HL-60 (cell line): ENCODE data around the gene SLC24A3.
A peak's percentile ranks its signal among the peaks of the same experiment; 100 is the strongest.

Source experiments
- DNase-seq, 2 experiments: peaks; one replicate each; pipeline ENCODE4 v3.0.0-alpha.2; 2010 to 2020; ENCODE audit warnings: low read depth in 1 of 2, low spot score in 1 of 2
- H3K27ac ChIP-seq: fragments of 250-450 bp; sonication (Bioruptor Pico); replicated peaks from 2 replicates; pipeline ENCODE4 v1.5.1; 2020; ENCODE audit warnings: mild to moderate bottlenecking, moderate library complexity
- H3K27me3 ChIP-seq: fragments of 250-450 bp; sonication (Bioruptor Pico); 2 replicates; pipeline ENCODE4 v1.5.1; 2021; ENCODE audit warnings: mild to moderate bottlenecking, moderate library complexity; ENCODE audit not compliant: insufficient read depth, poor library complexity, severe bottlenecking
- H3K4me3 ChIP-seq: replicated peaks from 2 replicates; pipeline ENCODE4 v1.5.1; 2011; ENCODE audit warnings: mild to moderate bottlenecking, control low read depth, low read length; ENCODE audit not compliant: insufficient read depth
- CTCF ChIP-seq: IDR thresholded peaks from one replicate; pipeline ENCODE4 v1.5.1; 2011; ENCODE audit warnings: low read length, control low read depth, inconsistent platforms; ENCODE audit not compliant: insufficient read depth
- GABPA ChIP-seq: IDR thresholded peaks from 2 replicates; pipeline ENCODE4 v1.6.1; 2012; ENCODE audit warnings: low read depth
- POLR2AphosphoS5 ChIP-seq: IDR thresholded peaks from 2 replicates; pipeline ENCODE4 v1.6.1; 2012; ENCODE audit warnings: low read depth
- SPI1 ChIP-seq: IDR thresholded peaks from 2 replicates; pipeline ENCODE4 v1.6.1; 2012; ENCODE audit warnings: low read depth, mild to moderate bottlenecking, borderline replicate concordance
- TF ChIP-seq, protein P1 (sequence below): IDR thresholded peaks from 2 replicates; pipeline ENCODE4 v1.6.1; 2012; ENCODE audit warnings: low read depth; ENCODE audit not compliant: insufficient replicate concordance

SLC24A3 gene

DNA sequence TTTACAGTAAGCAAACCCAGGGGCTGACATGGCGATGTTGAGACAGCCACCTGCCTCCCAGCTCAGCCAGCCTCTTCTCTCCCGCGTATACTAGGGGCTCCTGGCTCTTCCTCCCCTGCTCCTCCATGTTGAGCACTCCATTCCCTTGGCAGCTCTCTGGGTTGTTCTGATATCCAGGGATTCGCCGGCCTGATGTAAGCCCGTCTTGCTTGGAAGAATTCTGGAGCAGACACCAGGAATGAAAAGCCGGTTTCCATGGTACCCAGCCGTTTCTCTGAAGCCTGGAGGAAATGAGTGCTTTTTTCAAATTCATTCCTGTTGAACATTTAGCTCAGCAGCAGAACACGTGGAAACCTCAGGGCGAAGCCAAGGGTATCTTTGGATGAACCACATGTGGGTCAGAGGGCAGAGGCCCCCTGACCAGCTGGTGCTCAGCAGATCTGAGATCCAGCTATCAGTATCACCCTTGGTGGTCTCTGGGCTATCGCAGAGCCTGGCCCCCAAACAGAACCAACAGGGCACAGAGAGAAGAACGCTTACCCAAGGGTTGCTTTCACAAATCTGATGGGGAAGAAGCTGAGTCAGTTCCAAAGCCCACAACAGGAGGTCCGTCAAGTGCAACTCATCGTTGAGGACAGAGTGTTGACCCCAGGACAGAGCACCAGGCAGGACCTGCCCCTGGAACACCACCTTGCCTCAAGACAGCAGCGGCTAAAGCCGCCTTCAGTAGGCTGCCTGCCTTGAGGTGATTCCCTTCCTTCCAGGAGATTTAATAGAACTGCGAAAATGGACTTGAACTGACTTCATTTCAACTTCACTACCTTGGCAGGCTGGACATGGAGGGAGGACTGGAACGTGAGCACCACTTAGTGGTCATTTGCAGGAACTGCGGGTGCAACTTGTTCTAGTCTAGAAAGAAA lies 449.5 kb downstream of the SLC24A3 start:
- no peak overlapping the region for H3K27ac ChIP-seq
- peak; percentile 21 to 53 for DNase-seq
- H3K4me3 ChIP-seq, result no peak overlapping the region
- no peaks in the 10 kb centered on the region for H3K27me3 ChIP-seq
- no peak for TF ChIP-seq SPI1
- peak; percentile 95 for TF ChIP-seq CTCF

GRCh38 chr20:19662637-19662995 lies 450.2 kb downstream of the SLC24A3 start:
- Histone ChIP-seq H3K27me3 (no peaks in the 10 kb centered on the region), H3K4me3 (no peak overlapping the region), H3K27ac (no peak overlapping the region)
- no peak for DNase-seq
- TF ChIP-seq, protein P1, sequence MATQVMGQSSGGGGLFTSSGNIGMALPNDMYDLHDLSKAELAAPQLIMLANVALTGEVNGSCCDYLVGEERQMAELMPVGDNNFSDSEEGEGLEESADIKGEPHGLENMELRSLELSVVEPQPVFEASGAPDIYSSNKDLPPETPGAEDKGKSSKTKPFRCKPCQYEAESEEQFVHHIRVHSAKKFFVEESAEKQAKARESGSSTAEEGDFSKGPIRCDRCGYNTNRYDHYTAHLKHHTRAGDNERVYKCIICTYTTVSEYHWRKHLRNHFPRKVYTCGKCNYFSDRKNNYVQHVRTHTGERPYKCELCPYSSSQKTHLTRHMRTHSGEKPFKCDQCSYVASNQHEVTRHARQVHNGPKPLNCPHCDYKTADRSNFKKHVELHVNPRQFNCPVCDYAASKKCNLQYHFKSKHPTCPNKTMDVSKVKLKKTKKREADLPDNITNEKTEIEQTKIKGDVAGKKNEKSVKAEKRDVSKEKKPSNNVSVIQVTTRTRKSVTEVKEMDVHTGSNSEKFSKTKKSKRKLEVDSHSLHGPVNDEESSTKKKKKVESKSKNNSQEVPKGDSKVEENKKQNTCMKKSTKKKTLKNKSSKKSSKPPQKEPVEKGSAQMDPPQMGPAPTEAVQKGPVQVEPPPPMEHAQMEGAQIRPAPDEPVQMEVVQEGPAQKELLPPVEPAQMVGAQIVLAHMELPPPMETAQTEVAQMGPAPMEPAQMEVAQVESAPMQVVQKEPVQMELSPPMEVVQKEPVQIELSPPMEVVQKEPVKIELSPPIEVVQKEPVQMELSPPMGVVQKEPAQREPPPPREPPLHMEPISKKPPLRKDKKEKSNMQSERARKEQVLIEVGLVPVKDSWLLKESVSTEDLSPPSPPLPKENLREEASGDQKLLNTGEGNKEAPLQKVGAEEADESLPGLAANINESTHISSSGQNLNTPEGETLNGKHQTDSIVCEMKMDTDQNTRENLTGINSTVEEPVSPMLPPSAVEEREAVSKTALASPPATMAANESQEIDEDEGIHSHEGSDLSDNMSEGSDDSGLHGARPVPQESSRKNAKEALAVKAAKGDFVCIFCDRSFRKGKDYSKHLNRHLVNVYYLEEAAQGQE, result no peak

DNA sequence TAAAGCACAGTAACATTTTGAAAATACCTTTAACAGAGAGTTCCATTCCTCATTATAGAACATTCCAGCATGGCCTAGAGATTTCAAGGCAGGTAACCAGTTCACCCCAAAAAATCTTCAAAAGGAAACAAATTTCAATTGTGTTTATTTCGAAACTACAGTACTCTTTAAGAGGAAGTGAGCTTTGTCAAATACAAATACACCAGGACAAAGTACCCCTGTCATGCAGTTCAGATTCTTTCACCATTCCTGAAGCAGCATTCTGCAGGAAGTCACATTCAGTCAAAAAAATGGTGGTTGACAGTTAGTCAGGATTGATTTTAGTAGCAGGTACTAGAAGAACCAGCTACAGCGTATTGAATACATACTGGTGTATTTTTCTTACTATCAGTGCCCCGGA lies 456.0 kb downstream of the SLC24A3 start:
- no peak for DNase-seq
- no peak overlapping the region for H3K4me3 ChIP-seq
- H3K27ac ChIP-seq, result no peak overlapping the region
- TF ChIP-seq CTCF (no peak), POLR2AphosphoS5 (no peak), GABPA (no peak), SPI1 (peak; percentile 53; the same call in 1 of the 2 replicates)
- TF ChIP-seq, protein P1, result no peak
- peaks cover 5% of the 10 kb centered on the region for H3K27me3 ChIP-seq

DNA sequence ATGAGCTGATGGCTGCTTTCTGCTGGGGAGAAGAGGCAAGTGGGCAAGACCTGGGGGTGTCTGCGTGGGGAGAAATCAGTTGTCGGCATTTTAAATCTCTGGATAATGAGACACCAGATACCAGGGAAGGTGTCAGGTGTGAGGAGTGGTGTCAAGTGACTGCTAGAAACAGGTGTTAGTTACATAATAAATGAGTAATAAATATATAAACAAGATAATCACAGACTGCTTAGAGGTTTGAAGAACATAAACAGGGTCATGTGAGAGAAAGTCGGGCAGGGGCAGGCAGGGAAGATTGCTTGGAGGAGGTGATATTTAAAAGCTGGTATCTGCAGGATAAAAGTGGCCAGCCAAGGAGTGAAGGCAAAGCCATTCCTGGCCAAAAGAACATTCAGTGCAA lies 458.4 kb downstream of the SLC24A3 start:
- no peak overlapping the region for H3K4me3 ChIP-seq
- H3K27me3 ChIP-seq, result peaks cover 5% of the 10 kb centered on the region
- TF ChIP-seq CTCF (no peak), POLR2AphosphoS5 (no peak), SPI1 (no peak), GABPA (no peak)
- TF ChIP-seq, protein P1, result no peak
- no peak for DNase-seq
- no peak overlapping the region for H3K27ac ChIP-seq
